HG02840 (cell line): Measurements from ENCODE around the gene IMP4.

ENCODE experiments used
- ATAC-seq: cut with Tn5 transposase; IDR thresholded peaks from one replicate; pipeline ENCODE4 v1.9.1; 2021; ENCODE audit warnings: mild to moderate bottlenecking, moderate library complexity, moderate number of reproducible peaks; ENCODE audit not compliant: unreplicated experiment, low FRiP score

The IMP4 gene

GRCh38 chr2:130391872-130392670 lies 49.4 kb downstream of the IMP4 start:
- no peak for ATAC-seq

GRCh38 chr2:130393318-130393910 lies 50.7 kb downstream of the IMP4 start:
- no peak for ATAC-seq
